Bronchial epithelial cell (primary cell): ENCODE results near the gene ELK4. TPM values are rescaled to one million over a fixed set of nuclear protein-coding genes. Genes with fewer than 3 reads are reported as not detected.

Experiments
- DNase-seq: peaks from one replicate; pipeline ENCODE4 v3.0.0-alpha.2; 2010; ENCODE audit warnings: low read depth
- FAIRE-seq: peaks from 2 replicates; lab custom pipeline; 2011; peaks lifted over from hg19 to GRCh38; lab: Jason Lieb, UNC
- H3K27me3 ChIP-seq: 2 replicates; pipeline ENCODE4 v1.5.1; 2011; ENCODE audit warnings: low read length; ENCODE audit not compliant: control insufficient read depth, insufficient read depth
- H3K36me3 ChIP-seq: 2 replicates; pipeline ENCODE4 v1.5.1; 2011; ENCODE audit warnings: low read length; ENCODE audit not compliant: control insufficient read depth, insufficient read depth
- H3K4me3 ChIP-seq: 2 replicates; pipeline ENCODE4 v1.5.1; 2011; ENCODE audit warnings: mild to moderate bottlenecking, low read depth, low read length, control low read depth
- CTCF ChIP-seq: IDR thresholded peaks from 2 replicates; pipeline ENCODE4 v1.5.1; 2011; ENCODE audit warnings: mild to moderate bottlenecking, moderate library complexity, low read length, control low read depth, inconsistent platforms; ENCODE audit not compliant: insufficient read depth, severe bottlenecking
- total RNA-seq: library from RNA; depleted of rRNA; stranded (reverse); fragments of >200 nt; gene quantifications from 2 replicates; pipeline ENCODE4 v1.2.1, GENCODE V29; 2014

ELK4 gene
- total RNA-seq, 1 donor from 2014 or later, result 10.8 TPM

DNA sequence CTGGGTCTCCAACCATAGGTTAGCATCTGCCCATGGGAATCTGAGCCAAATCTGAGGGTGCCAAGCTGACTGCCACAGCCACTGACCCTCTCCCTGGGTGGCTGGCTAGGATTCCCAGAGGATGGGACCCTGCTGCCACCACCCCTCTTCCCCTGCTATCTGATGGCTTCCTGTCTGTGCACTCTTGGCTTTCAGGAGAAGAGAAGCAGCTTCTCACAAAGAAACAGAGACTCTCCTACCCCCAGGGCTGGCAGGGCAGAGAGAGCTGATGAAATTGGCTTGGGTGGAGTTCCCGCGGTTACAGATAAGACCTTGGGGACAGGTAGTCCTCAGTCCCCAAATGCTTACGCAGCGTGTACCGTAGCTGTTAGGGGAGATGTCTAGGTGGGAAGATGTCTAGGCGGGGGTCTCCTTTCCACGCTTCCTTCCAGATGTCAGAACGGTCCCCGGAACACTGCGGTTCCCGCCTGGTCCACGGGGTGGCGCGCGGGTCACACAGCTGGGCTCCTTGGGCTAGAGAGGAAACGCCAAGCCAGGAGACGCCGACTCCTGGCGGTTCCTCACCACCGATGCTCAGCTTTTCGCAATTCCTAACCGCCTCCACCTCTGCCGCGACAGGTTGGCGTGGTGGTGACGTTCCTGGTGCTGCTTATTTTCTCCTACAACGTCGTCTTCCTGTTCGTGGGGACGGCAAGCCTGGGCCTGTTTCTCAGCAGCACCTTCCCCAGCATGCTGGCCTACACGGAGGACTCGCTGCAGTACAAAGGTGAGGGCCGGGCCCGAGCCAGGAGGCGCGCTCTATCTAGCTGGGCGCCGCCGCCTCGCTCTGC lies 40.1 kb downstream of the ELK4 start:
- H3K36me3 ChIP-seq, result no peaks in the 10 kb centered on the region
- DNase-seq, result peak; percentile 97
- no peak for FAIRE-seq
- no peaks in the 10 kb centered on the region for H3K27me3 ChIP-seq
- TF ChIP-seq CTCF, result peak; percentile 97
- H3K4me3 ChIP-seq, result no peak overlapping the region

DNA sequence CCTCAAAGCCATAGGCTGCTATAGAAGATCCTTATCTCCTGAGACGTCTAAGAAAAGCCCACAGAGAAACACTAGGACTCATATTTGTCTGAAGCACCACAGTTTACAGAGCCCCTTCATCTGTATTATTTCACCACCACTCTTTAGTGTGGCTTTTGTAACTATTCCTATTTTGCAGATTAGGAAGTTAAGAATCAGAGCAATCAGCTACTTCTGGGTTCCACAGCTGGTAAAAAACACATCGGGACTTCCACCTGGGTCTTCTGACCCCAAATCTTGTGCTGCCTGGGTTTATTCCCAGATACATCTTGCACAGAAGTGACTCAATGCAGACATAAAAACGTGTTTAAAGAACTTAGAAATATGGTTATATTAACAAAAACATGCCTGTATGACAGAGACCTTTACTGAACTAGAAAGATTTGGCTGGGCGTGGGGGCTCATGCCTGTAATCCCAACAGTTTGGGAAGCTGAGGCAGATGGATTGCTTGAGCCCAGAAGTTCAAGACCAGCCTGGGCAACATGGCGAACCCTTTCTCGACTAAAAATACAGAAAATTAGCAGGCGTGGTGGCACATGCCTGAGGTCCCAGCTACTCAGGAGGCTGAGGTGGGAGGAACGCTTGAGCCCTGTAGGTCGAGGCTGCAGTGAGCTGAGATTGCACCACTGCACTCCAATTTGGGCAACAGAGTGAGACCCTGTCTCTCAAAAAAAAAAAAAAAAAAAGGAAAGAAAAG lies 40.9 kb downstream of the ELK4 start:
- Histone ChIP-seq H3K27me3 (no peaks in the 10 kb centered on the region), H3K4me3 (no peak overlapping the region), H3K36me3 (no peaks in the 10 kb centered on the region)
- no peak for TF ChIP-seq CTCF
- no peak for FAIRE-seq
- DNase-seq, result no peak

- no peak for TF ChIP-seq CTCF
- no peak for DNase-seq
- no peak for FAIRE-seq
- H3K4me3 ChIP-seq, result no peak overlapping the region
- H3K27me3 ChIP-seq, result no peaks in the 10 kb centered on the region
- H3K36me3 ChIP-seq, result no peaks in the 10 kb centered on the region
Observed at GRCh38 chr1:205590457-205590768, 41.4 kb downstream of the ELK4 start.

GRCh38 chr1:205589618-205590456 lies 42.0 kb downstream of the ELK4 start:
- TF ChIP-seq CTCF, result no peak
- FAIRE-seq, result no peak
- Histone ChIP-seq H3K4me3 (no peak overlapping the region), H3K27me3 (no peaks in the 10 kb centered on the region), H3K36me3 (no peaks in the 10 kb centered on the region)
- no peak for DNase-seq

DNA sequence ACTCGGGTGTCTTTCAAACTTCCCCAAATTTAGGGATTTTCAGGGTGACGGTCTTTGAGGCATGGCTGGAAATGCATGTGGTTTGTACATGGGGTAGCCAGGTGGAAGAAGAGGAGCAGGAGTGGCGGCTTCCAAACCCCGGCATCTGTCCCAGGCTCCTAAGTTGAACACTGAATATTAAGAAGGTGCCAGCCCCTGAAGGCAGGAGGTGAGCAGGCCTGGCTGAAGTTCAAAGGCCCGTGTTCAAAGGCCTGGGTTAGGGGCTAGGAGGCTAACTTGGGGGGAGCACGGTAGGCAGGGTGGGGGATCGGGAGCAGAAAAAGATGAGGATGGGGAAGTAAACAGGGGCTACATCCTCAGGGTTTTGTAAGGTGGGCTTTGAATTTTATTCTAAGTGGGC lies 42.8 kb downstream of the ELK4 start:
- DNase-seq, result no peak
- H3K36me3 ChIP-seq, result no peaks in the 10 kb centered on the region
- FAIRE-seq, result no peak

More for the DNA sequence above, 42.8 kb downstream of the ELK4 start:
- Histone ChIP-seq H3K27me3 (no peaks in the 10 kb centered on the region), H3K4me3 (no peak overlapping the region)
- no peak for TF ChIP-seq CTCF
